ENCODE measurements around the gene ILF3.

Gene ILF3

GRCh38 chr19:10617409-10618121 lies 36.6 kb upstream of the ILF3 start:
- no peak for TF ChIP-seq MAX (IDR thresholded peaks at IDR 0.05)
- TF ChIP-seq FOXM1 (IDR thresholded peaks at IDR 0.05; ENCODE audit: borderline replicate concordance, low read depth): no peak
- TF ChIP-seq CEBPB (IDR thresholded peaks at IDR 0.05): no peak
- no peak for TF ChIP-seq REST (IDR thresholded peaks at IDR 0.05; ENCODE audit: low read depth)
- no peak for TF ChIP-seq ZBTB7A (IDR thresholded peaks at IDR 0.05; ENCODE audit: low read depth)
- TF ChIP-seq YY1 (IDR thresholded peaks at IDR 0.05; ENCODE audit: low read depth): no peak
- TF ChIP-seq TCF12 (IDR thresholded peaks at IDR 0.05; ENCODE audit: low read depth): no peak
- no peak for TF ChIP-seq CREB1 (IDR thresholded peaks at IDR 0.05; ENCODE audit: low read depth)
- TF ChIP-seq RAD21 (IDR thresholded peaks at IDR 0.05; ENCODE audit: low read depth): no peak
- TF ChIP-seq EP300 (IDR thresholded peaks at IDR 0.05; ENCODE audit: borderline replicate concordance): no peak
- no peak for TF ChIP-seq TEAD4 (IDR thresholded peaks at IDR 0.05)

GRCh38 chr19:10618846-10619245 lies 35.3 kb upstream of the ILF3 start:
- TF ChIP-seq MAX (IDR thresholded peaks at IDR 0.05) (0 out of 2 replicates have a peak, but pooled peaks have one; percentile 21), TCF12 (IDR thresholded peaks at IDR 0.05; ENCODE audit: low read depth) (0 out of 2 replicates have a peak, but pooled peaks have one; percentile 40), ZBTB7A (IDR thresholded peaks at IDR 0.05; ENCODE audit: low read depth) (no peak), REST (IDR thresholded peaks at IDR 0.05; ENCODE audit: low read depth) (no peak), TEAD4 (IDR thresholded peaks at IDR 0.05) (0 out of 2 replicates have a peak, but pooled peaks have one; percentile 30), CEBPB (IDR thresholded peaks at IDR 0.05) (peak; percentile 96), EP300 (IDR thresholded peaks at IDR 0.05; ENCODE audit: borderline replicate concordance) (no peak), FOXM1 (IDR thresholded peaks at IDR 0.05; ENCODE audit: borderline replicate concordance, low read depth) (no peak), NFIC (IDR thresholded peaks at IDR 0.05) (0 out of 2 replicates have a peak, but pooled peaks have one; percentile 12)

GRCh38 chr19:10620786-10621185 lies 33.4 kb upstream of the ILF3 start:
- no peak for TF ChIP-seq YY1 (IDR thresholded peaks at IDR 0.05; ENCODE audit: low read depth)
- TF ChIP-seq FOXM1 (IDR thresholded peaks at IDR 0.05; ENCODE audit: borderline replicate concordance, low read depth): no peak
- no peak for TF ChIP-seq NFIC (IDR thresholded peaks at IDR 0.05)
- no peak for TF ChIP-seq TAF1 (IDR thresholded peaks at IDR 0.05; ENCODE audit: low read depth)
- no peak for TF ChIP-seq MAX (IDR thresholded peaks at IDR 0.05)

GRCh38 chr19:10621966-10622365 lies 32.2 kb upstream of the ILF3 start:
- no peak for TF ChIP-seq YY1 (IDR thresholded peaks at IDR 0.05; ENCODE audit: low read depth)
- TF ChIP-seq RAD21 (IDR thresholded peaks at IDR 0.05; ENCODE audit: low read depth): no peak
- no peak for TF ChIP-seq EP300 (IDR thresholded peaks at IDR 0.05; ENCODE audit: borderline replicate concordance)
- no peak for TF ChIP-seq TEAD4 (IDR thresholded peaks at IDR 0.05)
- no peak for TF ChIP-seq USF1 (IDR thresholded peaks at IDR 0.05)
- no peak for TF ChIP-seq FOXM1 (IDR thresholded peaks at IDR 0.05; ENCODE audit: borderline replicate concordance, low read depth)
- TF ChIP-seq TAF1 (IDR thresholded peaks at IDR 0.05; ENCODE audit: low read depth): no peak
- no peak for TF ChIP-seq MAX (IDR thresholded peaks at IDR 0.05)
- no peak for TF ChIP-seq NFIC (IDR thresholded peaks at IDR 0.05)
- no peak for TF ChIP-seq REST (IDR thresholded peaks at IDR 0.05; ENCODE audit: low read depth)
- TF ChIP-seq CEBPB (IDR thresholded peaks at IDR 0.05): no peak
- no peak for TF ChIP-seq TCF12 (IDR thresholded peaks at IDR 0.05; ENCODE audit: low read depth)
- TF ChIP-seq CREB1 (IDR thresholded peaks at IDR 0.05; ENCODE audit: low read depth): no peak
- no peak for TF ChIP-seq EGR1 (IDR thresholded peaks at IDR 0.05)
- TF ChIP-seq ZBTB7A (IDR thresholded peaks at IDR 0.05; ENCODE audit: low read depth): no peak

Data from Ishikawa (cell line).